NB4 (cell line): ENCODE data around the gene RALY.

ENCODE experiments used
- DNase-seq: peaks from one replicate; pipeline ENCODE4 v3.0.0; 2010; ENCODE audit warnings: low read depth
- H3K4me3 ChIP-seq: one replicate; pipeline ENCODE4 v1.5.1; 2011; ENCODE audit warnings: mild to moderate bottlenecking, low read depth, low read length, moderate library complexity
- CTCF ChIP-seq: IDR thresholded peaks from one replicate; pipeline ENCODE4 v1.5.1; 2012; ENCODE audit warnings: low read depth, low read length
- MAX ChIP-seq: IDR thresholded peaks from 2 replicates; pipeline ENCODE4 v1.6.1; 2011; ENCODE audit warnings: low read depth, low read length
- MYC ChIP-seq: IDR thresholded peaks from 2 replicates; pipeline ENCODE4 v1.6.1; 2011; ENCODE audit warnings: low read depth, low read length
- POLR2A ChIP-seq: IDR thresholded peaks from 2 replicates; pipeline ENCODE4 v1.6.1; 2011; ENCODE audit warnings: mild to moderate bottlenecking; ENCODE audit not compliant: insufficient read length; ENCODE audit errors: extremely low read depth

RALY gene

GRCh38 chr20:34047010-34047687 lies 53.4 kb downstream of the RALY start:
- H3K4me3 ChIP-seq, result no peak overlapping the region
- TF ChIP-seq MYC, result no peak
- no peak for TF ChIP-seq POLR2A
- TF ChIP-seq MAX, result no peak
- TF ChIP-seq CTCF, result no peak
- DNase-seq, result no peak

GRCh38 chr20:34047917-34048316 lies 54.2 kb downstream of the RALY start:
- no peak for TF ChIP-seq MAX
- TF ChIP-seq CTCF, result no peak
- no peak for TF ChIP-seq MYC
- TF ChIP-seq POLR2A, result no peak

GRCh38 chr20:34049389-34049788 lies 55.7 kb downstream of the RALY start:
- no peak overlapping the region for H3K4me3 ChIP-seq
- no peak for DNase-seq
- TF ChIP-seq POLR2A (no peak), MAX (no peak), MYC (no peak), CTCF (no peak)

More at GRCh38 chr20:34047917-34048316, 54.2 kb downstream of the RALY start:
- no peak overlapping the region for H3K4me3 ChIP-seq
- no peak for DNase-seq

GRCh38 chr20:34049897-34050695 lies 56.4 kb downstream of the RALY start:
- TF ChIP-seq MAX, result no peak
- no peak for TF ChIP-seq CTCF
- no peak for TF ChIP-seq MYC
- TF ChIP-seq POLR2A, result no peak
- no peak for DNase-seq
- H3K4me3 ChIP-seq, result no peak overlapping the region

GRCh38 chr20:34052414-34052813 lies 58.7 kb downstream of the RALY start:
- no peak for DNase-seq
- TF ChIP-seq MAX, result no peak
- TF ChIP-seq MYC, result no peak
- no peak for TF ChIP-seq CTCF
- no peak for TF ChIP-seq POLR2A
- no peak overlapping the region for H3K4me3 ChIP-seq
